ENCODE data around the gene SSBP3.

DNA sequence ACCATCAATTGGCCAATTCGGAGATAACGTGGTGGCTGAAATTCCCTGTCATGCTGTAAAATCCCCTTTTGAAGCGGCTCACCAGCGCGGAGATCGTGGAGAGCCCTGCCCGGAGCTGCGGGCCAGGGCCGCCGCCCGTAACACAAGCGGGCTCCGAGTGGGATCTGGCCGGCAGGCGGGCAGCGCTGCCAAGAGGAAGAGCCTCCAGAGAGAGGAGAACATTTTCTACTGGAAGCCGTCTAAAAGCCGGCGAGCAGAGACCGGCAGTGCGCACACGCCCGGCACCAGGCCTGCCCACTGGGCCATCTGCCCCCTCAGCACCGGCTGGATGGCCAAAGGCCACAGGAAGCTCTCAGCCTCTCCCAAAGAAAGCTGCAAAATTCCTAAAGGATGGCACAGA is 15.5 kb downstream of the SSBP3 start:
- TF ChIP-seq, protein P1, sequence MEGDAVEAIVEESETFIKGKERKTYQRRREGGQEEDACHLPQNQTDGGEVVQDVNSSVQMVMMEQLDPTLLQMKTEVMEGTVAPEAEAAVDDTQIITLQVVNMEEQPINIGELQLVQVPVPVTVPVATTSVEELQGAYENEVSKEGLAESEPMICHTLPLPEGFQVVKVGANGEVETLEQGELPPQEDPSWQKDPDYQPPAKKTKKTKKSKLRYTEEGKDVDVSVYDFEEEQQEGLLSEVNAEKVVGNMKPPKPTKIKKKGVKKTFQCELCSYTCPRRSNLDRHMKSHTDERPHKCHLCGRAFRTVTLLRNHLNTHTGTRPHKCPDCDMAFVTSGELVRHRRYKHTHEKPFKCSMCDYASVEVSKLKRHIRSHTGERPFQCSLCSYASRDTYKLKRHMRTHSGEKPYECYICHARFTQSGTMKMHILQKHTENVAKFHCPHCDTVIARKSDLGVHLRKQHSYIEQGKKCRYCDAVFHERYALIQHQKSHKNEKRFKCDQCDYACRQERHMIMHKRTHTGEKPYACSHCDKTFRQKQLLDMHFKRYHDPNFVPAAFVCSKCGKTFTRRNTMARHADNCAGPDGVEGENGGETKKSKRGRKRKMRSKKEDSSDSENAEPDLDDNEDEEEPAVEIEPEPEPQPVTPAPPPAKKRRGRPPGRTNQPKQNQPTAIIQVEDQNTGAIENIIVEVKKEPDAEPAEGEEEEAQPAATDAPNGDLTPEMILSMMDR (IDR thresholded peaks at IDR 0.05) = no peak
- TF ChIP-seq POLR2A (IDR thresholded peaks at IDR 0.05; ENCODE audit: low read depth) = no peak
